HG02623 (cell line): ENCODE results near the gene KLHL40.

Experiments
- ATAC-seq: cut with Tn5 transposase; IDR thresholded peaks from one replicate; pipeline ENCODE4 v1.9.1; 2021; ENCODE audit warnings: moderate library complexity; ENCODE audit not compliant: unreplicated experiment

KLHL40 gene

DNA sequence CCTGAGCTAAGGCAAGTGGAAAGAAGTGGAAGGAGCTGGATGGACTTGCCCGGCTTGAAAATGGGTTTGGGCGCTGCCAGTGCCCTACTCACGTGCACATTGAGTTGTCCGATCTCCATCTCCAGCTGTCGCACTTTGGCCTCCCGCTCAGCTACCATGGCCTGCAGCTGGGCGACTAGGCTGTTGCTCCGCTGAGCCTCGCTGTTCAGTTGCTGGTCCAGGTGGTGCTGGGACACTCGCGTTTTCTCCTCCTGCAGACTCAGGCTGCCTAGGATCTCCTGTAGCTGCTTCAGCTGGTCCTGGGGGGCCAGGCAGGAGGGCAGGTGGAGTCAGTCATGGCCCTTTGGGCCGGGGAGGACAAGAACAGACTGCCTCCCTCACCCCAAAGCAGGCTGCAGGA is 50.3 kb downstream of the KLHL40 start:
- no peak for ATAC-seq

DNA sequence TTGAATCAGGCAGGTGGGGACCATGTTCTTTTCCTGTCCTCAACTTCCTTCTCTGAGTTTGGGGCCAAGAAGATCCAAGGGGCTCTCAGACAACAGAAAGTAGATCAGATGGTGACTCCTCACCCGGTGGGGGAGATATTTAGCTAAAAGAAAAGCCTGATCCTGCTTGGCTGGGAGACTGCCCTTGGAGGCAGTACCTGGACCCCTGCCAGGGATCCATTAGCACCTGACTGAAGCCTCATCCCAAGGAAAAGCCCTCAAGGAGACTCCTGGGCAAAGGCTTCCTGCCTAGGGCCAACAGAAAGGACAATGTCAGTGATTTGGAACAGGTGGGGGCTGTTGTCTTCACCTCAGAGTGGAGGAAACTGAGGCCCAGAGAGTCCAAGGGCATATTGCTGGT is 50.7 kb downstream of the KLHL40 start:
- ATAC-seq = no peak

GRCh38 chr3:42736531-42736930 is 51.2 kb downstream of the KLHL40 start:
- no peak for ATAC-seq

DNA sequence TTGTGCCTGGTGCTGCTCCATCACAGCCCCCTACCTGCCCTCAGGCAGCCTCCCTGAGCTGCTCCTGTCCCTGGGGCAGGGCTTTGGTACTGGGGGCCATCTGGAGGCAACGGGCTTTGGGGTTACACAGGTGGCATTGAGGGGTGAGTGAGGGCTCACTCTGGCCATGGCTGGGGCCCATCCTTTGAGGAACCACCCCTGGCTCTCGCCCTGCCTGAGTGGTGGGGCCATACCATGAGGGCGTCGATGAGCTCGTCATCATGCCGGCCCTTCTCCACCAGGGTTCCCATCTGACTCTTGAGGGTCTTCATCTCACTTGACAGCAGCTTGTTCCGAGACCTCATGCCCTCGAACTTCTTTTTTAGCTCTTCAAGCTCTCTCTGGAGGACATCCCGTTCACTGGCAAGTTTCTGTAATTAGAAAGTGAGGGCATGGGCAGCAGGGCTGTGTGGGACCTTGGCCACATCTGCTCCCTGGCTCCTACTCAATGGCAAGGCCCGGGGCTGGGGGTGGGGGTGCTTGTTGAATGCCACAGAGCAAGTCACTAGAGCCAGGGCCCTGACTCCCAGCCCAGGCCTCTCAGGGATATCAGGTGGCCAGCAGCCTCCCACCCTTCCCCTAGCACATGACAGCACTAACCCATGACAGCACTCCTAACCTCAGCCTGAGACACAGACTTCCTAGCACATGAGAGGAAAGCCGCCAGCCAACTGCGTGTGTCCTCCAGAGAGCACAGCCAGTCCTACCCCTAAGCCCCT is 54.2 kb downstream of the KLHL40 start:
- no peak for ATAC-seq

- ATAC-seq = no peak
These were observed 56.5 kb downstream of the KLHL40 start for GRCh38 chr3:42741796-42742195.
